GM12873 (cell line): ENCODE data around the gene ZNF212.

Source experiments
- TF ChIP-seq, protein P1 (sequence below): IDR thresholded peaks from 2 replicates; pipeline ENCODE4 v1.5.1; 2012; ENCODE audit warnings: low read depth, mild to moderate bottlenecking, moderate library complexity, low read length, control low read depth; ENCODE audit not compliant: insufficient read depth; ENCODE audit errors: missing control alignments

The ZNF212 gene

DNA sequence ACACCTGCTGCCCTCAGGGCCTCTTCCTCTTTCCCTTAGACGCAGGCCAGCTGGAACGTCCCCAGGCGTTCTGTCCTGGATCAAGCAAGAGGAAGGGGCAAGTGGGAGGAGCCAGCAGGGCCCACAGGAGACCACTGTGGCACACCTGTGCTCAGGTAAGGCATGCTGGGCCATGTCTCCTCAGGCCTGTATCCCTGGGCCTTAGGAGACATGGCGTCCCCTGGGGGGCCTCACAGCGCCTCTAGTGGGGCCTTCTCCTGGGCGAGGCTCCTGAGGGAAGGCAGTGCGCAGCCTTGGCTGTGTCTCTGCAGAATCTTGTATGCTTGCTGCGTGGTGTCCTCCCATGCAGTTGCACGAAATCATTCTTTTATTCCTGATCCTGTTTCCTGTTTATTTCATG is 53.9 kb downstream of the ZNF212 start:
- TF ChIP-seq, protein P1, sequence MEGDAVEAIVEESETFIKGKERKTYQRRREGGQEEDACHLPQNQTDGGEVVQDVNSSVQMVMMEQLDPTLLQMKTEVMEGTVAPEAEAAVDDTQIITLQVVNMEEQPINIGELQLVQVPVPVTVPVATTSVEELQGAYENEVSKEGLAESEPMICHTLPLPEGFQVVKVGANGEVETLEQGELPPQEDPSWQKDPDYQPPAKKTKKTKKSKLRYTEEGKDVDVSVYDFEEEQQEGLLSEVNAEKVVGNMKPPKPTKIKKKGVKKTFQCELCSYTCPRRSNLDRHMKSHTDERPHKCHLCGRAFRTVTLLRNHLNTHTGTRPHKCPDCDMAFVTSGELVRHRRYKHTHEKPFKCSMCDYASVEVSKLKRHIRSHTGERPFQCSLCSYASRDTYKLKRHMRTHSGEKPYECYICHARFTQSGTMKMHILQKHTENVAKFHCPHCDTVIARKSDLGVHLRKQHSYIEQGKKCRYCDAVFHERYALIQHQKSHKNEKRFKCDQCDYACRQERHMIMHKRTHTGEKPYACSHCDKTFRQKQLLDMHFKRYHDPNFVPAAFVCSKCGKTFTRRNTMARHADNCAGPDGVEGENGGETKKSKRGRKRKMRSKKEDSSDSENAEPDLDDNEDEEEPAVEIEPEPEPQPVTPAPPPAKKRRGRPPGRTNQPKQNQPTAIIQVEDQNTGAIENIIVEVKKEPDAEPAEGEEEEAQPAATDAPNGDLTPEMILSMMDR, result no peak

DNA sequence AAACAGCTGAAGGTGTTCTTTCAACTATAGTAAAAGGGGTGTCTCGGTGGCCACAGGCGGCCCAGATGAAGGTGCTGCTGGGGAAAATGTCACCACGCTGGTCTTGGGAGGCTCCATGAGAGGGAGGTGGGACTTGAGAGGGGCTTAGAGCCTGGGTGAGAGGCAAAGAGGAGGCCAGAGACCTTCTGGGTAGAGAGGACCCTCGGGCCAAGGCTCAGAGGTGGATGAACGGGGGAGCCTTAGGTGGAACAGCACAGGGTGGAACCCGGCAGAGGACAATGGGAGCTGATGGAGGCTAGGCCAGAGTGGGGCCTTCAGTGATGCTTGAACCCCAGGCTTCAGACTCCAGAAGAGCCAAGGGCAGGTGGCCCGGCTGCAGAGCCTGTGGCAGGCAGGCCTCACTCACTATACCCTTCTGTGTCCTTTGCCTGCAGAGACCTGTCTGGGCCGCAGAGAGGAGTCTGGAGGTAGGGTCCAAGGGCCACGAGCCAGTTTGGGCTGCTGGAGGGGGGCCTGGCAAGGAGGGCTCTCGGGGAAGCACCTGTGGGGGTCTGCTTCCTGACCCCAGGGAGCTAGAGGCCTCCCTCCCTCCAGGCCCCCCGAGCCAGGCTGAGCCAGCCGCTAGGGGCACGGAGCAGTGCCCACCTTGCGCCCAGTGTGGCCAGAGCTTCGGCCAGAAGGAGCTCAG is 54.6 kb downstream of the ZNF212 start:
- TF ChIP-seq, protein P1, result no peak

DNA sequence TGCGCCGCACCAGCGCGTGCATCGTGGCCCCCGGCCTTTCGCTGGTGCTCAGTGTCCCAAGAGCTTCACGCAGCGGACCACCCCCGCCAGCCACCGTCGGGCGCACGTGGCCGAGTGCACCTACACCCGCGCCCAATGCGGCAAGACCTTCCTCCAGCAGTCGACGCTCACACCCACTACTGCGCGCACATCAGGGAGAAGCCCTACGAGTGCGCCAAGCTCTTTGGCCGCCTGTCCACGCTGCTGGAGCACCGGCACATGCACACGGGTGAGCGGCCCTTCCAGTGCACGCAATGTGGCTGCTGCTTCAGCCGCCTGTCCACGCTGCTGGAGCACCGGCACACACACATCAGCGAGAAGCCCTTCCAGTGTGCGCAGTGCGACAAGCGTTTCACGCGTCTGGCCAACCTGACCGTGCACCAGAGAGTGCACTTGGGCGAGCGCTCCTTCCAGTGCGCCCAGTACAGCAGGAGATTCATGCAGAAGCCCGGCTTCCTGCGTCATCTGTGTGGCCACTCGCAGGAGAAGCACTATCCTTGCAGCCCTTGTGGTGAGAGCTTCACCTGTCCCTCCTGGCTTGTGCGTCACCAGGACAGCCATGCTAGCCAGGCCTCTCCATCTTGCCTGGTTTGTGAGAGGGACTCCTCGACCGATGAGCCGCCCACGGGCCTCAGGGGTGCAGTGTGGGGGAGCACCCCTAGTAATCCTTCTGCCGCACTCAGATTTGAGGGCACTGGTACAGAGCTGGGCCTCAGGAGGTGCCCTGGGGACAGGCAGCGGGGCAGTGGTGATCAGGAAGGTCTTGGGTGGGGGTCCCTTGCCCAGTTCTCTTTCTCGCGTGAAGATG is 55.4 kb downstream of the ZNF212 start:
- TF ChIP-seq, protein P1, result no peak

DNA sequence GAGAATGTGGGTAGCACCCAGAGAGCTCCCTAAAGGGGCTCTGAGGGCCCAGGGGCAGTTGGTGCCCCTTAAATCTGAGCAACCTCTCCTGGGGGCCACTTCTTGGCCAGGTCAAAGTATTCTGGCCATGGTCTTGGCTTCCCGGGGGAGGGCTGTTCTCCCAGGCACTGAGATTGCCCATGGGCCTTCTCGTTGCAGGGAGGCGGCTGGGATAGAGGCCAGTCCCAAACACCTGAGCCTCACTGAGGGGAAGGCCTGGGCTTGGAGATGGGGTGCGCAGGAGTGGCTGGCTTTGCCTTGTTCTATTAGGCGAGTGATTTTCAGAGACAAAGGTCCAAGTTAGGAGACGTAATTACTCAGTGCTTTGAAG is 56.0 kb downstream of the ZNF212 start:
- TF ChIP-seq, protein P1, result no peak

DNA sequence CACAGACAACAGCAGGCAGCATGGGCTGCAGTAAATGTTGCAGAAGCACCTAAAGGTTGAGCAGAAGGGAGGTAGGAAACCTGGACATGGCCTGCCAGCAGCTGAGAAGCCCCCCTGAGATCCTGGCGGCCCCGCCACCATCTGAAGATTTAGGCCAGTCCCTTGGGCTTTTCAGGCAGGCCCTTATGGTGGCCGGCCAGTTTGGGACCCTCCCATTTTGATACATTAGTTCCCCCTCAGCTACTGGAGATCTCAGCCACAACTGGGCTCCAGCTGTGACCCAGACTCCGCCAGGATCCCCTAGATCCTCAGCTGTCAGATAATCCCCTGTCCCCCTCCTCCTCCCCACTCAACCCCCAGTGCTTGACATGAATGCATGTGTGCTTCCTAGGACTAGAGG is 56.9 kb downstream of the ZNF212 start:
- TF ChIP-seq, protein P1, result no peak

DNA sequence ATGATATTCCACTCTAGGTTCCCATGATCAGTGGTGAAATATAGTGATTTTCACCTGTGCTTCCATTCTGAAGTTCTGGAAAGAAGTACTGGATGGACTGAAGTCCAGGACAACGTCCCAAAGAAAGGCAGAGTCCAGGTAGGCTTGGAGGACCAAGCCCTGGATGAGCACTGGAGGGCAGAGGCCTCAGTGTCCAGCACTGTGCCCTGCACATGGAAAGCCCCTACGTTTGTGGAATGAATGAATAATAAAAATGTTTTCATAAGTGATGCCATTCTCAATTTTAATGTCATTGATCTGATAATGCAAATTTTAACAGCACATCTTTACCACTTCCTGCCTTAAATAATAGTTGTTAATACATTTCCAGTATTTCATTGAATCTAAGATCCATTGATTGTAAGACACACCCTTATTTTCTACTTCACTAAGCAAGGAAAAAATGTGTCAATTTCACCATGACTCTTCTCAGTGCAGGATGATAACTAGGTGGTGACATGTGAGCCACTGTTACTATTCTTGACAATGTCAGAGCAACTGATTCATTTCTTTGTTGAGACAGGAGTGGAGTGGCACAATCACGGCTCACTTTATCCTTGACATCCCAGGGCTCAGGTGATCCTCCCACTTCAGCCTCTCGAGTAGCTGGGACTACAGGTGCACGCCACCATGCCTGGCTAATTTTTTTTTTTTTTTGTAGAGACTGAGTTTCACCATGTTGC is 57.7 kb downstream of the ZNF212 start:
- TF ChIP-seq, protein P1, result no peak

DNA sequence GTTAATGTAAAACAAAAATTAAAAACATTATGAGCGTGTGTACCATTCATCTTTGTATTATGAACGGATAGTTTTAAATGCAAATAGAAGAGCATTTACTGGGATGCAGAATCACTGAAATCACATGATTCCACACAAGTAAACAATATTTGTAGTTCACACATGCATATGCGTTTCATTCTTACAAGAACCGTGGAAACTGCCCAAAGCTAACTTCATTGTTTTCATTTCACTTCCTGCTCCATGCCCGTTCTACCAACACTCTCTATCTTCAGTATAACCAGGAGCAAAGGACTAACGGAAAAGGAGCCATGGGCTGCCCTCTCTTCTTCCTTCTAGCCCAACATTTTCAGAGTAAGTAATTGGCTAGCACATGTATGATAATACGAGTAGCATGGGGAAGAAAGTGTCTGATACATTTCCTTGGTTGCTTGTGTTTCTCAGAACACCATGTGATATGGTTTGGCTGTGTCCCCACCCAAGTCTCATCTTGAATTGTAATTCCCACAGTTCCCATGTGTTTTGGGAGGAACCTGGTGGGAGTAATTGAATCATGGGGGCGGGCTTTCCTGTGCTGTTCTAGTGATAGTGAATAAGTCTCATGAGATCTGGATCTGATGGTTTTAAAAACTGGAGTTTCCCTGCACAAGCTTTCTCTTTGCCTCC is 61.3 kb downstream of the ZNF212 start:
- TF ChIP-seq, protein P1, result no peak
